Keratinocyte (primary cell): ENCODE data around the gene FRMPD4. TPM values are rescaled to one million over a fixed set of nuclear protein-coding genes. Genes with fewer than 3 reads are reported as not detected.

Experiments
- DNase-seq: peaks from one replicate; pipeline ENCODE4 v3.0.0-alpha.2; 2011; ENCODE audit warnings: low read depth, missing footprints, low spot score
- FAIRE-seq: peaks from 2 replicates; lab custom pipeline; 2011; peaks lifted over from hg19 to GRCh38; lab: Jason Lieb, UNC
- H2AFZ ChIP-seq: 2 replicates; pipeline ENCODE4 v1.6.0; 2012; ENCODE audit warnings: low read length, control low read depth, inconsistent platforms; ENCODE audit not compliant: control insufficient read depth
- H3K27ac ChIP-seq: 2 replicates; pipeline ENCODE4 v1.5.1; 2011; ENCODE audit warnings: low read length; ENCODE audit not compliant: control insufficient read depth, insufficient read depth
- H3K27me3 ChIP-seq: 3 replicates; pipeline ENCODE4 v1.6.0; 2011; ENCODE audit warnings: low read length; ENCODE audit not compliant: control insufficient read depth, insufficient read depth; ENCODE audit errors: extremely low read depth
- H3K36me3 ChIP-seq, 2 experiments: 2 replicates in 1 of 2; 3 replicates in 1 of 2; pipeline ENCODE4 v1.5.1; 2011; ENCODE audit warnings: low read length in 2 of 2, mild to moderate bottlenecking in 1 of 2; ENCODE audit not compliant: control insufficient read depth in 2 of 2, insufficient read depth in 2 of 2; ENCODE audit errors: extremely low read depth in 1 of 2
- H3K4me1 ChIP-seq: 3 replicates; pipeline ENCODE4 v1.5.1; 2011; ENCODE audit warnings: low read length; ENCODE audit not compliant: control insufficient read depth, insufficient read depth; ENCODE audit errors: extremely low read depth
- H3K4me2 ChIP-seq: 3 replicates; pipeline ENCODE4 v1.6.0; 2011; ENCODE audit warnings: low read depth, low read length; ENCODE audit not compliant: control insufficient read depth, insufficient read depth; ENCODE audit errors: extremely low read depth
- H3K4me3 ChIP-seq, 3 experiments: fragments of 200-600 bp in 1 of 3; sonication (generic) in 1 of 3; 2 replicates in 2 of 3; 3 replicates in 1 of 3; pipeline ENCODE4 v1.5.1; 2011 to 2016; ENCODE audit warnings: low read length in 3 of 3, mild to moderate bottlenecking in 3 of 3, control low read depth in 2 of 3, inconsistent platforms in 1 of 3, low read depth in 1 of 3, mixed read lengths in 1 of 3, mixed run types in 1 of 3, moderate library complexity in 1 of 3; ENCODE audit not compliant: control insufficient read depth in 2 of 3, insufficient read depth in 2 of 3; ENCODE audit errors: extremely low read depth in 1 of 3
- H3K79me2 ChIP-seq: 2 replicates; pipeline ENCODE4 v1.6.0; 2012; ENCODE audit warnings: low read length; ENCODE audit not compliant: control insufficient read depth, insufficient read depth
- H3K9ac ChIP-seq: 3 replicates; pipeline ENCODE4 v1.6.0; 2011; ENCODE audit warnings: low read length; ENCODE audit not compliant: control insufficient read depth, insufficient read depth; ENCODE audit errors: extremely low read depth
- H3K9me1 ChIP-seq: 3 replicates; pipeline ENCODE4 v1.6.0; 2011; ENCODE audit warnings: low read length; ENCODE audit not compliant: control insufficient read depth, insufficient read depth; ENCODE audit errors: extremely low read depth
- H3K9me3 ChIP-seq: 2 replicates; pipeline ENCODE4 v1.5.1; 2012; ENCODE audit warnings: low read depth, low read length; ENCODE audit not compliant: control insufficient read depth
- H4K20me1 ChIP-seq: 3 replicates; pipeline ENCODE4 v1.6.0; 2011; ENCODE audit warnings: low read length; ENCODE audit not compliant: control insufficient read depth, insufficient read depth; ENCODE audit errors: extremely low read depth
- EZH2 ChIP-seq: IDR thresholded peaks from one replicate; pipeline ENCODE4 v1.6.1; 2012; ENCODE audit warnings: inconsistent platforms, mild to moderate bottlenecking, low read length, moderate library complexity
- dilution Hi-C: fragments of 300-500 bp; cut with MboI; formaldehyde crosslinking; loops from one replicate; pipeline ENCODE4 v1.7.0; 2020; ENCODE audit warnings: low sequenced_read_pairs; ENCODE audit not compliant: extremely low pct_ligation_motif_present
- polyA plus RNA-seq, 5 experiments: library from polyadenylated mRNA; depleted of rRNA in 3 of 5; stranded (reverse) in 3 of 5; stranded (forward) in 1 of 5; unstranded in 1 of 5; fragments of >200 nt; gene quantifications; 1 replicate in 1 of 5; 2 replicates in 3 of 5; 3 replicates in 1 of 5; pipeline versions ENCODE4 v1.2.1 to v1.2.3, GENCODE V29; 2011 to 2012; ENCODE audit warnings: missing spikeins in 2 of 5, low read depth in 1 of 5, low replicate concordance in 1 of 5
- TF ChIP-seq, protein P1 (sequence below), 3 experiments: IDR thresholded peaks in 1 of 3; conservative IDR thresholded peaks in 1 of 3; optimal IDR thresholded peaks in 1 of 3; 2 replicates in 2 of 3; 3 replicates in 1 of 3; pipeline versions ENCODE3 to v1.5.1; 2011; ENCODE audit warnings: low read length in 3 of 3, mild to moderate bottlenecking in 3 of 3, moderate library complexity in 2 of 3, control low read depth in 1 of 3, inconsistent platforms in 1 of 3; ENCODE audit not compliant: insufficient read depth in 2 of 3; ENCODE audit errors: extremely low read depth in 1 of 3

The FRMPD4 gene
- polyA plus RNA-seq, 1 donor (not counting 4 experiments of a cell fraction or from before 2014, with no cell fraction given), result 0.05 TPM

DNA sequence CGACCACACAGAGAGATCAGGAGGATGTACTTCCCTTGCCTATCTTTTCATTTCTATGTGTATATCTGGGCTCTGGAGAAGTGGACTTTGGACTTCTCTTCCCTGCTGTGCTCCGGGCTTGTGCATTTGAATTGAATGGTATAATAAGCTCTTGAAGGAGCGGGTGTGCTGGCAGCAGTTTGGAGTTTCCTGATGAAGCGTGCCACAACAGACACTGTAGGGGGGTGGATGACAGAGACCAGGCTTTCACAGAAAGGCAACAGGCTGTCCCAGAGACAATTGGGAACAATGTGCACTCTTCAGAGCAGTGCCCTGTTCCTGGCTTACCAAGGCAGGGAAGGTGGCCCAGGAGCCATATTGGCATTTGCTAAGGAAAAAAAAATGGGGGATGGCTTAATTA, 170.1 kb downstream of the FRMPD4 start:
- H3K27me3 ChIP-seq, result no peaks in the 10 kb centered on the region
- FAIRE-seq (no peak), DNase-seq (no peak)
- H3K27ac ChIP-seq, result no peak overlapping the region
- no peaks in the 10 kb centered on the region for H3K9me3 ChIP-seq
- dilution Hi-C loops, result no loop called here
- H3K4me1 ChIP-seq, result no peaks in the 10 kb centered on the region
- H3K4me3 ChIP-seq, result no peak overlapping the region
- H3K36me3 ChIP-seq, result no peaks in the 10 kb centered on the region
- H3K79me2 ChIP-seq, result no peaks in the 10 kb centered on the region
- H4K20me1 ChIP-seq, result no peaks in the 10 kb centered on the region
- H3K4me2 ChIP-seq, result no peak overlapping the region
- no peaks in the 10 kb centered on the region for H3K9me1 ChIP-seq
- H3K9ac ChIP-seq, result no peak overlapping the region
- TF ChIP-seq EZH2, result no peak
- TF ChIP-seq, protein P1, sequence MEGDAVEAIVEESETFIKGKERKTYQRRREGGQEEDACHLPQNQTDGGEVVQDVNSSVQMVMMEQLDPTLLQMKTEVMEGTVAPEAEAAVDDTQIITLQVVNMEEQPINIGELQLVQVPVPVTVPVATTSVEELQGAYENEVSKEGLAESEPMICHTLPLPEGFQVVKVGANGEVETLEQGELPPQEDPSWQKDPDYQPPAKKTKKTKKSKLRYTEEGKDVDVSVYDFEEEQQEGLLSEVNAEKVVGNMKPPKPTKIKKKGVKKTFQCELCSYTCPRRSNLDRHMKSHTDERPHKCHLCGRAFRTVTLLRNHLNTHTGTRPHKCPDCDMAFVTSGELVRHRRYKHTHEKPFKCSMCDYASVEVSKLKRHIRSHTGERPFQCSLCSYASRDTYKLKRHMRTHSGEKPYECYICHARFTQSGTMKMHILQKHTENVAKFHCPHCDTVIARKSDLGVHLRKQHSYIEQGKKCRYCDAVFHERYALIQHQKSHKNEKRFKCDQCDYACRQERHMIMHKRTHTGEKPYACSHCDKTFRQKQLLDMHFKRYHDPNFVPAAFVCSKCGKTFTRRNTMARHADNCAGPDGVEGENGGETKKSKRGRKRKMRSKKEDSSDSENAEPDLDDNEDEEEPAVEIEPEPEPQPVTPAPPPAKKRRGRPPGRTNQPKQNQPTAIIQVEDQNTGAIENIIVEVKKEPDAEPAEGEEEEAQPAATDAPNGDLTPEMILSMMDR (optimal IDR thresholded peaks at IDR 0.05 in 1 of 3, IDR thresholded peaks at IDR 0.05 in 1 of 3, conservative IDR thresholded peaks at IDR 0.05 in 1 of 3; ENCODE audit: extremely low read depth in 1 of 3, insufficient read depth in 2 of 3, low read length in 3 of 3), result no peak
- H2AFZ ChIP-seq, result no peak overlapping the region

DNA sequence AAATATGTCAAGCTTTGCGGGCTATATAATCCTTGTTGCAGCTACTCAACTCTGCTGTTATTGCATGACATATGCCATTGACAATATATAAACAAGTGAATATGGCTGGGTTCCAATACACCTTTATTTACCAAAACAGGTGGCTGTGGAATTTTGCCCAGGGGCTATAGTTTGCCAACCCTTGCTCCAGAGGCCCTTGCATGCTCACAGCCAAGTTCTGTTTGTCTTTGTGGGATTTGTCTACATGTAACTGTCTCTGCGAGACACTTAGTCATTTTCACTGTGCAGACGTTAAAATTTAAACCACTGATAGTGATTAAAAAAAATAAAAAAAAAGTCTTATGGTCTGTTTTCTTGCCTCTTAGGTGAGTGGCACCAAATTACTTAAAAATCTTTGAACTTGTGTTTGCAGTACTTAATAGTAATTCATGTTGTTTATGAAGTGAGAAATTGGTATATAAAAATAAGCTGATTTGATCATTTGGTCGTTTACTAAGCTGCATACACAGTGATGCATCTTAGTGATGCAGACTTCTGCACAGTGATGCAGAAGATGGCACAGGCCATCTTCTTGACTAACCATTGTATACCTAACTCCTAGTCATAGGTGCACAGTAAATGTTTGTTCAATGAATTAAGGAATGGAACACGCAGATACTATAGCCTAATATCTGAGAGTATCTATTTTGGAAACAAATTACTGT, 170.9 kb downstream of the FRMPD4 start:
- no peak for FAIRE-seq

More for the DNA sequence above, 170.9 kb downstream of the FRMPD4 start:
- no peak overlapping the region for H3K4me2 ChIP-seq
- H4K20me1 ChIP-seq, result no peaks in the 10 kb centered on the region
- no peaks in the 10 kb centered on the region for H3K79me2 ChIP-seq
- no peak overlapping the region for H2AFZ ChIP-seq
- H3K4me3 ChIP-seq, result no peak overlapping the region
- H3K9me3 ChIP-seq, result no peaks in the 10 kb centered on the region
- H3K36me3 ChIP-seq, result no peaks in the 10 kb centered on the region
- no peak for TF ChIP-seq EZH2
- TF ChIP-seq, protein P1 (optimal IDR thresholded peaks at IDR 0.05 in 1 of 3, IDR thresholded peaks at IDR 0.05 in 1 of 3, conservative IDR thresholded peaks at IDR 0.05 in 1 of 3; ENCODE audit: extremely low read depth in 1 of 3, insufficient read depth in 2 of 3, low read length in 3 of 3), result no peak
- H3K9ac ChIP-seq, result no peak overlapping the region
- no peaks in the 10 kb centered on the region for H3K9me1 ChIP-seq
- H3K27me3 ChIP-seq, result no peaks in the 10 kb centered on the region
- no peaks in the 10 kb centered on the region for H3K4me1 ChIP-seq
- dilution Hi-C loops, result no loop called here
- no peak overlapping the region for H3K27ac ChIP-seq
- DNase-seq, result no peak
